Tongue (tissue), 2 donors: Measurements from ENCODE around the gene KIAA0513. TPM values are rescaled to one million over a fixed set of nuclear protein-coding genes. Genes with fewer than 3 reads are reported as not detected.

Source experiments
- DNase-seq: peaks from one replicate; pipeline ENCODE4 v3.0.0-alpha.2; 2015
- total RNA-seq: library from RNA; depleted of rRNA; stranded (reverse); fragments of >200 nt; gene quantifications from one replicate; pipeline ENCODE4 v1.2.3, GENCODE V29; 2014

The KIAA0513 gene
- total RNA-seq, 1 donor from 2014 or later: 6.8 TPM

GRCh38 chr16:85004587-85005205 lies 22.9 kb upstream of the KIAA0513 start:
- no peak for DNase-seq

- no peak for DNase-seq
Measured at GRCh38 chr16:85005285-85006069, 22.1 kb upstream of the KIAA0513 start.

- DNase-seq: no peak
Measured at GRCh38 chr16:85006639-85007038, 21.0 kb upstream of the KIAA0513 start.

GRCh38 chr16:85007496-85008214 lies 19.9 kb upstream of the KIAA0513 start:
- no peak for DNase-seq

- DNase-seq: no peak
Measured at GRCh38 chr16:85008271-85008670, 19.3 kb upstream of the KIAA0513 start.

GRCh38 chr16:85010446-85010930 lies 17.1 kb upstream of the KIAA0513 start:
- DNase-seq: no peak

- peak; percentile 96 for DNase-seq
Measured at GRCh38 chr16:85010931-85011845, 16.4 kb upstream of the KIAA0513 start, which contains the start of gene ZDHHC7. TSS of gene ZDHHC7 (minus strand) at chr16:85011535. CDS start at chr16:84990618, 20,917 bp downstream.

- DNase-seq: no peak
Measured at GRCh38 chr16:85011846-85012284, 15.7 kb upstream of the KIAA0513 start.

GRCh38 chr16:85014311-85014710 lies 13.3 kb upstream of the KIAA0513 start:
- no peak for DNase-seq

- DNase-seq: no peak
Measured at GRCh38 chr16:85015481-85016187, 12.0 kb upstream of the KIAA0513 start.

- no peak for DNase-seq
Measured at GRCh38 chr16:85017151-85017550, 10.4 kb upstream of the KIAA0513 start.

GRCh38 chr16:85017633-85018032 lies 10.0 kb upstream of the KIAA0513 start:
- no peak for DNase-seq

GRCh38 chr16:85018529-85019236 lies 8.9 kb upstream of the KIAA0513 start:
- DNase-seq: no peak

GRCh38 chr16:85019659-85020245 lies 7.8 kb upstream of the KIAA0513 start:
- DNase-seq: peak; percentile 64

- no peak for DNase-seq
Measured at GRCh38 chr16:85025781-85026653, 1.6 kb upstream of the KIAA0513 start.

GRCh38 chr16:85026703-85027102 lies 892 bp upstream of the KIAA0513 start:
- no peak for DNase-seq

GRCh38 chr16:85027958-85028684 lies 526 bp downstream of the KIAA0513 start:
- DNase-seq: no peak
